NOMO-1 treated with dmso at 0.1 percent for 144 hours (cell line): ENCODE measurements around the gene DHRS7.

Source experiments
- DNase-seq: peaks from one replicate; lab custom pipeline; 2025; ENCODE audit not compliant: unreplicated experiment; lab: John Stamatoyannopoulos, UW

The DHRS7 gene, protein sequence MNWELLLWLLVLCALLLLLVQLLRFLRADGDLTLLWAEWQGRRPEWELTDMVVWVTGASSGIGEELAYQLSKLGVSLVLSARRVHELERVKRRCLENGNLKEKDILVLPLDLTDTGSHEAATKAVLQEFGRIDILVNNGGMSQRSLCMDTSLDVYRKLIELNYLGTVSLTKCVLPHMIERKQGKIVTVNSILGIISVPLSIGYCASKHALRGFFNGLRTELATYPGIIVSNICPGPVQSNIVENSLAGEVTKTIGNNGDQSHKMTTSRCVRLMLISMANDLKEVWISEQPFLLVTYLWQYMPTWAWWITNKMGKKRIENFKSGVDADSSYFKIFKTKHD

DNA sequence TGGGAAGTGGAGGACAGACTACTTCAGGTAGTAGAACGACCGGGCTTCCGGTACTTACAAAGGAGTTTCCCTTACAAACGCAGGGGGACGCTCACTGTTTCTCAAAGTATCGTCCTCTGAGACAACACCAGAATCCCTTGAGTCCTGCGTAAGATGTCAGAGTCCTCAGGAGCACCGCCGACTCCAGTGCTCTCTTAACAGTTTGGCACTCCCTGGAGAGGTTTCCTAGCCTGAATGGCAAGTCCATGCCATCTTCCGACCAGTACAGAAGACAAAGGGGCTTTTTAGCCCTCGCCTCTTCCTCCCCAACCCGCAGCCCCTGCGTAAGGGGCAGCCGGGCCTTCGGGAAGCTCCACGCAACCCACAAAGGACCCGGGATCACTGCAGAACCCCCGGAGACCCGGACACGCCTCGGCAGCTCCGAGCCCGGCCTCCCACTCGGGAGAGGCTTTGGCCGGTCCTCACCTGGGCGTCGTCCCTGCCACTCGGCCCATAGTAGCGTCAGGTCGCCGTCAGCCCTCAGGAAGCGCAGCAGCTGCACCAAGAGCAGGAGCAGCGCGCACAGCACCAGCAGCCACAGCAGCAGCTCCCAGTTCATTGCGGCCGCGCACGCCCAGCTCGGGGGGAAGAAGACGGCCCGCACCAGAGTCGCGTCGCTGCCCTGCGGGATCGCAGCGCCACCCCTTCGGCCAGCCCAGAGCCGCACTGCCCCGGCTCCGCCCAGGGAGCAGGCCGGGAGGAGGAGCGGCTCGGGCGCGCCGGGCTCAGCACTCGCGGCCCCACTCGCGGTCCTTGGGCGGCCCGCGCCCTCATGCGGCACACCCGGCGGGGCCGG lies at the start of gene DHRS7:
Gene DHRS7, minus strand, starts transcription at position 687 of the 835 bp plus-strand sequence. Its CDS starts 89 bp downstream, at position 598.
- DNase-seq, result peak; percentile 67

DNA sequence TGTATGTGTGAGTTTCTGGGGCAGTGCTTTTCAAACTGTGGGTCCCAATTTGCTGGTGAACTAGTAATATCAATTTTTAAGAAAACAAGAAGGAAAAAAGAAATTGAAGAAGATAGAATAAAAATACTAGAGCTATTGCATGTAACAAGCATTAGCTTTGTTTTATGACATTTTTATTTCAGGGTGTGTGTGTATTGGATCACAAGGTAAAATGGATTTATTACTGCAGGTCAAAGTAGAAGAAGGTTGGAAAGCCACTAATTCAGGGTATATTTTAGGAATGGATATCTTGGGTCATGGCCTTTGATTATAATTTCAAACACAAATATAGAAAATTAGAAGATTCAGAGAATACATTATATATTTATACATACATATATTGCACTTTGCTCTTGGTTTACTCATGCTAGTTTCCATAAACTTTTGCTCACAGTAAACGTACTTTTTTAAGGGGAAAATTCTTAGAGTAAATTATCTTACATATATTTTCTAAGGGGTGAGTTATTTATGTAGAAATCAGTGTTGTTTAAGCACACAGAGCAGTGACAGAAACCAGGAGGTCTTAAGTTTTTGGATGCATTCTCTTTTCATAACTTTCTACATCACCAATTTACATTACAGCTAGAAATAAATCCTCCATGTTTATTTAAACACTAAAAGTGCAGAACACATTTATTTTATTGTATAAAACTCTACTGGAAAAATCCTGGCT lies 49.4 kb upstream of the DHRS7 start:
- no peak for DNase-seq

DNA sequence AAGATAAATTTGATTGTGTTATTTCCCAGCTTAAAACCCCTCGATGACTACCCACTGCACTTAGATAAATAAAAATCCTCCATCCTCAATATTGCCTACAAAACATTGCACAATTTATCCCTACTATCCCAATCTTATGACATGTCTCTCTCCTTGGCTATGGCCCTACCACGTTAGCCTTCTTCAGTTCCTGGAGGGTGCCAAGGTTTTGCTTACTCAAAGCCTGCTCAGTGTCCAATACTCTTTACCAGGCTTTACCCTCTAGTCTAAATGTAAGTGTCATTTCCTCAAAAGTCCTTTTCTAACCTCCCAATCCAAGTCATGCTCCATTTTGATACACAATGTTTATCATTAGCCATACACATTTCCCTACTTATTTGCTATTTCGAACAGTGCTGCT lies 48.8 kb upstream of the DHRS7 start:
- no peak for DNase-seq

DNA sequence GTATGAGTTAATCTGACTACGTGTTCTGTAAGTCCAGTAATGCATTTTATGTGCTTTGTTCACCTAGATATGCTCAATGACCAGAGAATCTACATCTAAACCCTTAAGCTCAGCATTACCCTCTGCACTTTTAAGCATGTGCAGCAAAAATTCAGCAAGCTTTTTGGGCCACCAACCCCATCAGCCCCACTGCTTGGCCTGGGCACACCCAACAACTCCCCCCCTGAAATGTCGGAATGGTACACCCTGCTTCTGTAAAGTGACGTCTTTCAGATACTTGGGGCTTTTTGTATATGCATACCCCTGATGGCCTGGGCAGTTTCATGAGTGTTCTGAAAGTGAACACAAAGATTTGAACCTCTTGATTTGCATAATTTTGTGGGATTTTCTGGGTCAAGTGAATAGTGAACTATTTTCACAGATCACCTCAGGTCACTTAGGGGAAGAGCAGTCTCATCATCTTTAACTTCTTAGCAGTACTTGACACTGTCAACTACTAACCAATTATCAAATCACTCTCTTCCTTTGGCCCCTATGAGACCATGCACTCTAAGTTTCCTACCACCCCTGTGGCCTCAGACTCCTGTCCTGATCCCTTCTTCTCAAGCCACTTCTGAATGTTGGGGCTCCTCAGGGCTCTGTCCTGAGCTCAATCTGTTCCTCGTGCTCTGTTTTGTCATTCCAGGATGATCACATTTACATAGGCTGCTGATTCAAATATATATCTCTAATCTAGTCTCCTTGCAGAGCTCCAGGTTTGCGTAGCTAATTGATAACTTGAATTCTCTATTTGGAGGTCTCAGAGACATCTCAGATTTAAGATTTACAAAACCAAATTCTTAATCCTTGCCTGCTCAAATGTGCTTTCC lies 47.5 kb upstream of the DHRS7 start:
- DNase-seq, result no peak

DNA sequence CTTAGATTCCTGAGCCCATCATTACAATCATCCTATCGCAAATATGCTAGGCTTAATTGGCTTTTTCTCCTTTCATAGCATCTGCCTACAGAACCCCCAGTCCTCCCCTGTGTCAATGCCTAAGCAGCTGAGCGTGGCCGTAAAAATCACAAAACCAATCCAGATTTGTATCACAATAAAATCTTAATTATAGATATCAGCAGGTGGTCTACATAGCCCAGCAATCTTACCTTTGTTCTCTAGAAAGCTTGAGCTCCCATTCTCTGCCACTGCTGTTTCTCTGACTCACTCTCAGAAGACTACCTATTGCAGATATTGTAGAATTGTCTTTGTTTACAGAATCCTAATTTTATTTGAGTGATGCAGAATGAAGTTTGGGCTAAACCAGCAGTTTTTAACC lies 46.0 kb upstream of the DHRS7 start:
- no peak for DNase-seq

DNA sequence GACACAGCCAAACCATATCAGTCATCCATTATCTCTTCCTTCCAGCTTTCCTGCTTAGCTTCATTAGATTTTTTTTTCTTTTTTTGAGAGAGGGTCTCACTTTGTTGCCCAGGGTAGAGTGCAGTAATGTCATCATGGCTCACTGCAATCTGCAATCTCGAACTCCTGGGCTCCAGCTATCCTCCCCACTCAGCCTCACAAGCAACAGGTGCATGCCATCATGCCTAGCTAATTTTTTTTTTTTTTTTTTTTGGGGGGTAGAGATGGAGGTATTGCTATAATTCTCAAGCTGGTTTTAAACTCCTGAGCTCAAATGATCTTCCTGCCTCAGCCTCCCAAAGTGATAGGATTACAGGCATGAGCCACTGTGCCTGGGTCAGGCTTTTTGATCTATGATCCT lies 45.5 kb upstream of the DHRS7 start:
- DNase-seq, result no peak

DNA sequence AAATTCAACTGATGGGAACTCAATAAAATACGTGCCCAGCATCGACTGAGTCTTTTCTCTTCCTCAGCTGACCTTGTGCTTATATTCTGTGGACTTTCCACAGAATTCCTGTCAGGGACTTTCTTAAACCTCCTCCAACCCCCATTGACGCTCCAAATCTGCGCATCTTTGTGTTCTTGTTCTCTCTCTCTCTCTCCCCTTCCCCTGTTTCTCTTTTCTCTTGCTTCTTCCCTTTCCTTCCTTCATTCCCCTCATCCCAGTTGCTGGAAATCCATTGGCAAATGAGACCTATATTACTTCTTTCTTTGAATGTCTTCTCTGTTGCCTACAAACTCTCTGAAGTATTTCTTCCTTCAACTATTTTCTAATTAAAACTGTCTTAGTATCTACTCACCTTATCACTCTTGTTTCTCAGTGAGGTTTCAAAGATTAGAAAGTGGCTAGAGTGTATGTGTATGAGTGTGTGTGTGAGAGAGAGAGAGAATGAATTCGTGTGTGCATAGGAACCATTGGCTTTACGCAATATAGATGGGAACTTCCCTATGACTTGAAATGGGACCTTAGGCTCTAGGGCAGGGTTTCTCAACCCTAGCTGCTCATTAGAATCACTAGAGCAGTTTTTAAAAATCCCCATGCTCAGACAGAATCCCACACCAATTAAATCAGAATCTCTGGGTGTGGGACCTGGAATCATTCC lies 41.8 kb upstream of the DHRS7 start:
- DNase-seq, result peak; percentile 39

DNA sequence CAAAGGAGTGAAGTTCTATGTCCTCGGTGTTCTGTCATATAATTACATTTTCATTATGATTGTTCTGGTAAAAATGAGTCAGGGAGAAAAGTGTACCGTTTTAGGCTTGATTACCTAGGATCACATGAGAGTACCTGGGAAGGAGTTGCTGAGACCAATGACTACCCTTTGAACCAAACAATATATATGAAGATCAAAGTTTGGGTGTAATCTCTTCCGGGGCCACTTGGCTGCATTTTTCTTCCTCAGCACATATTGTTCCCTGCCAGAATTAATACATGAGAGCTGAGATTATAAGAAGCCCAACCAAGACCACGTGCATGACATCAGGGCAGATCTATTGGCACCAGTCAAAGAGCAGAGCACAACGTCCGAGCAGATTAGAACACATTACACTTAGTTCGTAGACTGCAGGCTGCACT lies 41.1 kb upstream of the DHRS7 start:
- no peak for DNase-seq

DNA sequence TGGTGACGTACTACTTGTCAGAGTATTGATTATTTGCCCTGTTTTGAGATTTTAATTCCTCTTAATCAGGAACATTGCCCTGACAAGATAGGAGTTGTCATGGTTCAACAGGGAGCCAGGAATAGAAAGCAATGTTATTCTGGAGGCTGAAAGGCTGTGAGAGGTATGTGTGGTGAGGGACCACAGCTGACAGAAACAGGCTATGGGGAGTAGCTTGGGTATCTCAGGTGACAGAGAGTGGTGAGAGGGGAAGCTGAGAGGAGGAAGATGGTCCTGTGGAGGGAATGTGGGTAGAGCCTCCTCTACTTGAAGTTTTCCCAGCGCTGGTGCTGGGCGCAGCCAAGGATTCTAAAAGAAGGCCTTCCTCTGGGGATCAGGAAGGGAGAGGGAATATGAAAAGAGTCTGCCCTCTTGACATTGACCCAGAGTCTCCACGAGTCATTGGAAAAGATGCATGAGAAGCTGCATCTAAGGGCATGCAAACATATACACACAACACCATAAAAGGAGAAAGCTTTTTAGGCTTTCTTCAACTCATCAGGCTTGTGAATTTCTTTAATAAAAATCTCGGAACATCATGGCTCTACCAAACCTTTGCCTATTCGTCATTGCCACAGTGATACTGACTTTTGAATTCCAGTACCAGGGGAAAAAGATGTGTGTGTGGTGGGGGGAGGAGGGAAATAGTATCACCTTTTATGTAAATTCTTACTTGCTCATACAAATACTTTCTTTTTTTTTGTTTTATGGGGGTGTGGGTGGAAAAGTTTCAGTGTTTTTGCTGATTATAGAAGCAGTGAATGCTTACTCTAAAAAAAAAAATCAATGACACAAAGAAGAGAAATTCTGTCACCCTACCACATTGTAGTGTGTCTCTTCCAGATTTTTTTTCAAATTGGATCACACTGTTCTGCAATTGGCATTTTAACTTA lies 39.9 kb upstream of the DHRS7 start:
- DNase-seq, result no peak

DNA sequence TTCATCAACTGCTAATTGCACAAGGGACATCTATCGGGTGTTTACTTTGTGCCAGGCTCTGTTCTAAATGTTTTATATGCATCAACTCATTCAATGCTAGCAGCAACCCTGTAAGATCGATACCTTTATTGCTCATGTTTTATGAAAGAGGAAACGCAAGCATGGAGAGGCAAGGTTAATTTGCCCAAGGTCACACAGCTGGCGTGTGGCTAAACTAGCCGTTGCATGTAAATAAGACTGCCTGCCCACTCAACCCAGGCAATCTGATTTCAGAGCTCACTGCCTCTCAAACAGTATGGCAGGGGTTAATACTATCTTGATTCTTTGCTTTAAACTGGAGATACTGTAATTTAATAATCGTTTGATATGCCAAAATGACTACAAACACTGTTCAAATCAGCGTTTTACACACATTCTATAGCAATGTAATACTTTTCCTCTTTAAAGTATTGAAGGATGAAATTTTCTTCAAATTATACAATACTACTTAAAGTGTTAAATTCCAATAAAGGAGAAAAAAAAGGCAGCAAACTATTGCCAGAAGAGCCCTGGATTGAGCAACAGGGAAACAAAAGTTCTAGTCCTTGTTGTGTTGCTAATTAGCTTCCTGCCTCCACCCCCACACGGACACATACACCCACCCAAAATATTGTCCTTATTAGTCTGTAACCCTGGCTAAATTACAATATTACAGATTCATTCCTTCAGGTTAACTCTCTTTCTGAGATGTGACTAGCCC lies 39.1 kb upstream of the DHRS7 start:
- no peak for DNase-seq

DNA sequence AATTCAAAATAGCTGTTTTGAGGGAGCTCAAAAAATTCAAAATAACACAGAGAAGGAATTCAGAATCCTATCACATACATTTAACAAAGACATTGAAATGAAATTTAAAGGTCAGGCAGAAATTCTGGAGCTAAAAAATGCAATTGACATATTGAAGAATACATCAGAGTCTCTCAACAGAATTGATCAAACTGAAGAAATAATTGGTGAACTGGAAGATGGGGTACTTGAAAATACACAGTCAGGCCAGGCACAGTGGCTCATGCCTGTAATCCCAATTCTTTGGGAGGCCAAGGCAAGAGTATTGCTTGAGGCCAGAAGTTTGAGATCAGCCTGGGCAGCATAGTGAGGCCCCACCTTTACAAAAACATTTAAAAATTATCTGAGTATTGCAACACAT lies 34.1 kb upstream of the DHRS7 start:
- DNase-seq, result no peak

DNA sequence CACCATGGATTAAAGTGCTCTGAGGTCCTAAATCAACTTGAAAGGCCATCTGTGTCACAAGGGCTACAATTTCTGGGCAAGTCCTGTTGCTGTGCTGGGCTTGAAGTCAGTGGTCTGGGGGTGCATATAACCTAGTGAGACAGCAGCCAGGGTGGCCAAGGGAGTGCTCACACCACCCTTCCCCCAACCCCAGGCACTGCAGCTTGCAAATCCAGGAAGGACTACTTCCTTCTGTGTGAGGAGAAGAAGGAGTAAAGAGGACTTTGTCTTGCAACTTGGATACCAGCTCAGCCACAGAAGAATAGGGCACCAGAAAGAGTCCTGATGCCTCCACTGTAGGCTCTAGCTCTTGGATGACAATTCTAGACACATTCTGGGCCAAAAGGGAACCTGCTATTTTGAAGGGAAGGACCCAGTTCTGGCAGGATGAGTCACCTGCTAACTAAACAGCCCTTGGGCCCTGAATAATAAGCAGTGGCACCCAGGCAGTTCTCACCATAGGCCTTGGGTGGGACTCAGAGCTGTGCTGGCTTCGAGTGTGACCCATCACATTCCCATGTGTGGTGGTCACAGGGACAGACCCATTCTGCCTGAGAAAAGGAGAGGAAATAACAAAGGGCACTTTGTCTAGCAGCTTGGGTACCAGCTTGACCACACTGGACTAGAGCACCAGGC lies 32.6 kb upstream of the DHRS7 start:
- no peak for DNase-seq

DNA sequence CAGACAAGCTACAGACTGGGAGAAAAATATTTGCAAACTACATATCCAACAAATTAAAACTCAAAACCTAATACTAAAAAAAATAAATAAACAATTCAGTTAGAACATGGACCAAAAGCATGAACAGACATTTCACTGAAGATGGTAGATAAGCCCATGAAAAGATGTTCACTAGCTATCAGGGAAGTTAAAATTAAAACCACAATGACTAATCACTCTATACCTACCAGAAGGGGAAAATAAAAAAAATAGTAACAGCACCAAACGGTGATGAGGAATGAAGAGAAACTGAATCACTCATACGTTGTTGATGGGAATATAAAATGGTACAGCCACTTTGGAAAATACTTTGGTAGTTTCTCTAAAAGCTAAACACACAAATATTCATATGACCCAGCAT lies 31.1 kb upstream of the DHRS7 start:
- DNase-seq, result no peak

DNA sequence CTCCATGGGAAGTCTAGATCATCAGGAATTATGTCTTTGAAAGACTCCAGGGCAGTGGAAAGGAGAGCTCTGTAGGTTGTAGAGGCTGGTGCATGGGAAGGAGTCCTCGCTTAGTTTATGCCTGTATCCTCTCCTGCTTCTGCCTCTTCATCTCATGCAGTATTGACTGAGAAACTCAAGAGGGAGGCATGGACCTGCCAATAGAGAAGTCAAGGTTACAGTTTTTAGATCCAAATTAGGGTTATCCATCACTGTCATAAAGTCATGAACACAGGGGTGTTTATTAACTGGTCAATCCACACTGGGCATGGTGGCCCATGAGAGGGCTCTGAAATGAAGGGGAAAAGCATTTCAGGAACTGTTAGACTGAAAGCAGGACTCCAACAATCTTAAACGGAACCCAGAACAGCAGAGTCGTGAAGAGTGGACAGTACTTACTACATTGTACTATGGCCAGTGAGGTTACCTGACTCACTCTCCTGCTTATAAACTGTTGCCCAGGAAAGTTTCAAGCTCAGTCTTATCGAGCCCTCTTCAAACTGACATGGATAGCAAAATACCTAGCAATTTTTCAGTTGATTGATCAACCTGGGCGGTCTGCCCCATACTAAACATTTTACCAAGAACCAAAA lies 30.1 kb upstream of the DHRS7 start:
- no peak for DNase-seq

DNA sequence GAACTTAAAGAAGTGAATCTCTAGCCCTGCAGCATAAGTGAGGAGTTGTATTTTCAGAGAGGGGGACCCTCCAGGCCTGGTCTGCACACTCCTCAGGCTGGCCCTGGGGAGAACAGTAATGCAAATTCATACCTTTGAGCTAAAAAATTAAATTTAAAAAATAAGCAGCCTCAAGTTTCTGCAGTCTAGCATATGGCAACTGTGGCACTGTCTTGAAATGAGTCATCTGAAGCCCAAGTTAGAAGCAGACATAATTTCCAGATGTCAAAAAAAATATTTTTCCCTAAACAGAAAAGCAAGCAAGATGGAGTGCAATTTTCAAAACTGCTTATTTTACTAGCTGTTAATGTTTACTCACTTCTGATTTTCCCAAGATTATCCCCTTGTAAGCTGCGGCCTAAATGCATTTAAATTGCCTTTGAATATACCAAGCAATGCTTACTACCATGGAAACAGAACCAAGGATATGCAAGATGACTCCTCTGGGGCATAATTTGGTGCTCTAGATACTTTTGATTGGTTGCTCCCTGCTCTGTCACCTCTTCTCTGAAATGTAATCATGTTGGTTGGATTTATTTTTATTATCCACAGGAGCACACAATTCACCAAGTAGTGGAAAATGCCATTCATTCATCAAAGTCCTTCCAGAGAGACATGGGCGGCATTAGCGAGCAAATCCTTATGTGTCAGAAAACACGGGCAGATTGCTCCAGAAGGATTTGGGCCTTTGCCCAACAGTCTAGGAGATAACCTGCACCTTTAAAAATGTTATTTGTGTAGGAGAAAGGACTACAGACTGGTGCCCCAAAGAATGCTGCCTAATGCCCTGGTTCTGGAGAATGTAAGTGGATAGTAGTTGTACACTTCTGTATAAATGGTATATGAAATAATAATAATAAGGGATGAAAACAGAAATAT lies 25.0 kb upstream of the DHRS7 start:
- DNase-seq, result no peak

DNA sequence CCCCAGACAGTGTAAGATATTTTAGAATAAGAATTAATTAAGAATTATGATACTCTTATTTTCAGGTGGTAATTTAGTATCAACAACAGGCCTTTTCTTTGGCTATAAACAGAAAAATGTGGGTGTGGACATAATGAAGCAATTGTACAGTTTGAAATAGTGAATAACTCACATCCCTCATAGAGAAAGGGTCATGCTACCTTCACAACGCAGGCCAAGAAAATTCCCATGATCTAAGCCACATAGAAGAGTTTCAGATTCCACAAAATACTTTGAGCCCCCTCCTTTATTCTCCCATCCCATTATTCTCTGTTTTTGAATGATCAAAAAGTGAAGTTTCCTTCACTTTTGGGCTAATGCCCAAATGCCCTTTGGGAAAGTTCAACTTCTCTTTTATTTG lies 23.5 kb upstream of the DHRS7 start:
- no peak for DNase-seq
